ENCODE measurements around the gene KCNJ12.

DNA sequence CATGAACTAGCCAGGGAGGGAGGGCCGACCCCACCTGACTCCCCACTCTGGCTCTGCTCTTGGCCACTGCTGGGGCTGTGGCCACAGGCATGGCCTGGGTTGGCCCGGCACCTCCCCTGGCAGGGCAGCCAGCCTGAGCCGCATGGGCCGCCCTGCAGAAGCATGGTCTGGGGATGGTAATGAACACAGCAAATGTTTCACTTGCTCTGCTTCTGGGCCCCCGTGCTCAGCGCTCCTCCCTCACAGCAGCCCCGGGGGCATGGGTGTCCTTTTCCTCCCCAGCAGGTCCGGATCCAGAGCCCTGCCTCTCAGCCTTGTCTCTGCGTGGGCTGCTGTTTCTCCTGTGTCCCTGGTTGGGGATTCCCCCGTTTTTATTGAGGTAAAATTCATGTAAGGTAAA, 30.9 kb upstream of the KCNJ12 start:
- no peak for TF ChIP-seq POLR2A (IDR thresholded peaks at IDR 0.05)
- TF ChIP-seq, protein P1, sequence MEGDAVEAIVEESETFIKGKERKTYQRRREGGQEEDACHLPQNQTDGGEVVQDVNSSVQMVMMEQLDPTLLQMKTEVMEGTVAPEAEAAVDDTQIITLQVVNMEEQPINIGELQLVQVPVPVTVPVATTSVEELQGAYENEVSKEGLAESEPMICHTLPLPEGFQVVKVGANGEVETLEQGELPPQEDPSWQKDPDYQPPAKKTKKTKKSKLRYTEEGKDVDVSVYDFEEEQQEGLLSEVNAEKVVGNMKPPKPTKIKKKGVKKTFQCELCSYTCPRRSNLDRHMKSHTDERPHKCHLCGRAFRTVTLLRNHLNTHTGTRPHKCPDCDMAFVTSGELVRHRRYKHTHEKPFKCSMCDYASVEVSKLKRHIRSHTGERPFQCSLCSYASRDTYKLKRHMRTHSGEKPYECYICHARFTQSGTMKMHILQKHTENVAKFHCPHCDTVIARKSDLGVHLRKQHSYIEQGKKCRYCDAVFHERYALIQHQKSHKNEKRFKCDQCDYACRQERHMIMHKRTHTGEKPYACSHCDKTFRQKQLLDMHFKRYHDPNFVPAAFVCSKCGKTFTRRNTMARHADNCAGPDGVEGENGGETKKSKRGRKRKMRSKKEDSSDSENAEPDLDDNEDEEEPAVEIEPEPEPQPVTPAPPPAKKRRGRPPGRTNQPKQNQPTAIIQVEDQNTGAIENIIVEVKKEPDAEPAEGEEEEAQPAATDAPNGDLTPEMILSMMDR (IDR thresholded peaks at IDR 0.05) = no peak
- no peak for TF ChIP-seq EP300 (IDR thresholded peaks at IDR 0.05)
